Heart left ventricle (tissue), 13 donors: ENCODE measurements around the gene SPATA1.

Experiments used
- CTCF ChIP-seq, 12 donors: fragments of 200-600 bp; sonication (generic) in 4 of 12; IDR thresholded peaks; one replicate each; pipeline versions ENCODE4 v1.5.0 to v1.8.0; 2018 to 2022; ENCODE audit warnings: antibody characterized with exemption in 12 of 12, mild to moderate bottlenecking in 5 of 12
- POLR2A ChIP-seq, 2 donors: fragments of 450-650 bp; IDR thresholded peaks; one replicate each; pipeline ENCODE4 v1.6.1; 2017; ENCODE audit warnings: antibody characterized with exemption in 2 of 2, mild to moderate bottlenecking in 2 of 2, moderate library complexity in 2 of 2
- donor health status: ischemic (EF 13 %, LVEDD 7.1; RV severe dilation, severe dysfunction).
- donor health status: DM: no; HTN: yes; CAD: no.
- donor health status: DM: no; HTN: no; CAD: no.
- donor health status: ischemic (EF 25% LVEDD 6.9; RV normal size, moderate dysfunction).
- donor health status: ischemic (EF 25% LVEDD 5.7; RV mildly dilated, moderate dysfunction).
- donor health status: ischemic (EF 35%, LVEDD 5.7; RV mildly dilated, moderate dysfunction).
- donor health status: nonischemic (EF 11% LVEDD 7.7; RV severe dilation, severe dysfunction).
- donor health status: DM: yes; HTN: yes; CAD: no.
- donor health status: PGD.
- donor health status: ischemic (EF 29% LVEDD 5.4; RV normal size, mild dysfunction).
- donor health status: nonischemic (EF 23%, LVEDD 6.1; RV moderate dilation, normal function).

- TF ChIP-seq POLR2A (IDR thresholded peaks at IDR 0.05), result no peak
- no peak for TF ChIP-seq CTCF (IDR thresholded peaks at IDR 0.05)
Observed at GRCh38 chr1:84524590-84524989, 18.4 kb downstream of the SPATA1 start.
